NCI-H82 (cell line): ENCODE measurements around the gene SEC11A.
"Not testable (repeated sequence)": the region's sequence is repeated elsewhere in the genome, so short reads cannot be mapped to it uniquely, and the experiment has no call there.

Experiments used
- DNase-seq: peaks from one replicate; lab custom pipeline; 2025; lab: John Stamatoyannopoulos, UW

Gene SEC11A

DNA sequence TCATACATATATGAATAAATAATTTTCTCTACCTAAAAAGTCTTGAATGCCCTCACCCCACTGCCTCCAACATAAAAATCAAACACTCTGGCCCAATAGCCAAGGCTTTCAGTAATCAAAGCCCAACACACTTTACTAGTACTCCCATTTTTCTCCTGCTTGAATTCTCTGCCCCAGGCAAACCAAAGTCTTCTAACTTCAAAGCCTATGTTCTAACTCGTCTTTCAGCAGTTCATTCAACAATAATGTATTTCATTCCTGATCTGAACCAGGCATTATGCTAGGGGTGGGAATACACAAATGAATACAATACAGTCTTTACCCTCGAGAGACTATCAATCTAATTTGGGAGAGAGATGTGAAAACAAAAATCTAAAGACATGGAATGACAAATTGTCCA lies 21.1 kb upstream of the SEC11A start:
- DNase-seq, result no peak

DNA sequence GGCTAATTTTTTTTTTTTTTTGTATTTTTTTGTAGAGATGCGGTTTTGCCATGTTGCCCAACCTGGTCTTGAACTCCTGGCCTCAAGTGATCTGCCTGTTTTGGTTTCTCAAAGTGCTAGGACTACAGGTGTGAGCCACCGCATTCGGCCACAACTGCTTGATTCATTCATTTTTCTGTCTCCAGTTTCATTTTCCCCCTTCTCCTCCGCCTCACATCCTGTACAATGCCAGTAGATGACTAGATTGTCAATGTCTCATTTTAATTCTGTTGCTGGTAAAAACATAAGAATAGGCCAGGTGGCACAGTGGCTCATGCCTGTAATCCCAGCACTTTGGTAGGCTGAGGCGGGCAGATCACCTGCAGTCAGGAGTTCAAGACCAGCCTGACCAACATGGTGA lies 20.4 kb upstream of the SEC11A start:
- DNase-seq, result no peak

DNA sequence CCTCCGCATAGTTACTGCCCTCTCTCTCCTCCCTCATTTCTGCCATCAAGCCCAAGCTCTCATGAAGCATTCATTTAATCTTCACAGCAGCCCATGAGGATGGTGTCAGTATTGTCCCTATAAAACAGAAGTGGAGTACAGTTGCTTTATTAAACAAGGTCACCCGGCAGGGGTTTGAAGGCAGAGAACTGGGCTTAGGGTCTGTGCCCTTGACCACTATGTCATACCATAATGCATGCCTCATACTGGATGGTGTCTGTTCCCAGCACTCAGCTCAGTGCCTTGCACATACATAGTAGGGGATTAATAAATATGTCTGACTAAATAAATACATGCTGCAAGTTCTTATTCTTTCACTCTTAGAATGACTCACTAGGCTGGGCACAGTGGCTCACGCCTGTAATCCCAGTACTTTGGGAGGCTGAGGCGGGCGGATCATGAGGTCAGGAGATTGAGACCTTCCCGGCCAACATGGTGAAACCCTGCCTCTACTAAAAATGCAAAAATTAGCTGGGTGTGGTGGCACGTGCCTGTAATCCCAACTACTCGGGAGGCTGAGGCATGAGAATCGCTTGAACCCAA lies 19.6 kb upstream of the SEC11A start:
- not testable (repeated sequence) for DNase-seq

DNA sequence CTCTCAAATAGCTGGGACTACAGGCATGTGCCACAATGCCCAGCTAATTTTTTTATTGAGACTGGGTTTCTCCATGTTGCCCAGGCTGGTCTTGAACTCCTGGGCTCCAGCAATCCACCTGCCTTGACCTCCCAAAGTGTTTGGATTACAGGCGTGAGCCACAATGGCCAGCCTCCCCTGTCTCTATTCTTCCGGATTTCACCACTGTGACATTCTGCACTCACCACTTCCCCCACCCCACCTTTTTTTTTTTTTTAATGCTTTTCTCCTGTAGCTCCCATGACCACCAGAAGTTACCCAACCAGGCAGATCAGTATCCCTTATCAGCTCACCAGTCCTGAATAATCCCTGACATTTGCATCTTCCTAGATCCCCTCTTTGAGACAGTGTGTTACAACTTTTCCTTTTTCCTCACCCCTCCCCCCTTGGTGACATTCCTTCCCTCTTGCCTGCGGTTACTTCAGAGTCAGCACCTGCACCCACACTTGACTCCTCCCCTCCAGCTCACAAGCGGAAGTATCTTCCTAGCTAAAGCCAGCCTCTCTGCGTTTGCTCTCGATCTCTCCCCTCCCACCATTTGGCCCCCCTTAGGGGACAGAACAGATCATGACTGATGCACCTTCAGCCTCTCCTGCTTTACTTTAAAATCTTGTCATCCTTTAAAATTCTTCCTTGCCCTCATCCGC lies 19.0 kb upstream of the SEC11A start:
- DNase-seq, result peak; percentile 65

DNA sequence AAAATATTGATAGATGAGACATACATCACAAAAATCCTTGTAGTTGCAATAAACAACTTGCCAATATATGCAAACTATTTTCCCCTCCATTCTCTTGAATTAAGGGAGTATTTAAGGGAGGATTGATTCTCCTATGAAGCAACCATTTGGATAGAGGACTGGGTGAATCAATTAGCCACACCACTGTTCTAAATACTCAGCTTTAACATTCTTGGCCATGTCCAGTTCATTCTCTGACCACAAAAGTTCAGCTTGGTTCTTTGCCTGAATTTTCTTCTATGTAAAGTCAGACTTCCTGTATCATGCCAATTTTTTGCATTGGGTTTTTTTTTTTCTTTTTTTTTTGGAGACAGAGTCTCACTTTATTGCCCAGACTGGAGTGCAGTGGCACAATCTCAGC lies 15.8 kb upstream of the SEC11A start:
- no peak for DNase-seq

DNA sequence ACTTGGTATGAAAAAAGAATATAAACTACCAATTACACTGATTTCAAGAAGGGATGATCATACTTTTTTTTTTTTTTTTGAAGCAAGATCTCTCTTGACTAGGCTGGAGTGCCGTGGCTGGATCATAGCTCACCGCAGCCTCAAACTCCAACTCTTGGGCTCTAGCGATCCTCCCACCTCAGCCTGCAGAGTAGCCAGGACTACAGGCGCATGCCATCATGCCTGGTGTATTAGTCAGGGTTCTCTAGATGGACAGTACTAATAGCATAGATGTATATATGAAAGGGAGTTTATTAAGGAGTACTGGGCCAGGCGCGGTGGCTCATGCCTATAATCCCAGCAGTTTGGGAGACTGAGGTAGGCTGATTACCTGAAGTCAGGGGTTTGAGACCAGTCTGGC lies 11.5 kb upstream of the SEC11A start:
- DNase-seq, result no peak

DNA sequence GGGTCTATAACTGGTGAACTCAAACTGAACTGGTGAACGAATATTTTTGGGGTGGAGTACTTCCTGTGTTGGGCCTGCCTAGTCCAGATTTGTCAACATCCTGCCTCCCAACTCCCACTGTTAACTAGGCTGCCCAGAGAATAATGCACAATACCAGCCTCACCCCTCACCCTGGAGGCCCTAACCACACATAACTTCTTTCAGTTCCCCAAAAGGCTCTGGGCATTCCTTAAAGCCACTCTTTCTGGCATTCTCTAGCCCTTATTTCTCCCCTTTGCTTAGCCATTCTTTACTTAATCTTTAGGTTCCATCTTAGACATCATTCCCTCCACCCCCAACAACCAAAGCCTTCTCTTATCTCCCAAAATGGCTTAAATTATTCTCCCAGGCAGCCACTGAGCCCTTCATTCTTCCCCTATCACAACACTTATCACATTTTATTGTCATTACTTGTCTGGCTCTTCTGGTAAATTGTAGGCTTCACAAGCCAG lies 9.1 kb upstream of the SEC11A start:
- DNase-seq, result no peak

DNA sequence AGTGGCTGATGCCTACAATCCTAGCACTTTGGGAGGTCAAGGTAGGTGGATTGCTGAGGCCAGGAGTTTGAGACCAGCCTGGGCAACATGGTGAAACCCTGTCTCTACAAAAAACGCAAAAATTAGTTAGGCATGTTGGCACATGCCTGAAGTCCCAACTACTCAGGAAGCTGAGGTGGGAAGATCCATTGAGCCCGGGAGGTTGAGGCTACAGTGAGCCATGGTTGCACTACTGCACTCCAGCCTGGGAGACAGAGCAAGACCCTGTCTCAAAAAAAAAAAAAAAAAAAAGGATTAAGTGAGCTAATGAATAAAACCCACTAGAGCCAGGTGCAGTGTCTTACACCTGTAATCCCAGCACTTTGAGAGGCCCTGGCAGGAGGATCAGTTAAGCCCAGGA lies 6.7 kb upstream of the SEC11A start:
- no peak for DNase-seq

DNA sequence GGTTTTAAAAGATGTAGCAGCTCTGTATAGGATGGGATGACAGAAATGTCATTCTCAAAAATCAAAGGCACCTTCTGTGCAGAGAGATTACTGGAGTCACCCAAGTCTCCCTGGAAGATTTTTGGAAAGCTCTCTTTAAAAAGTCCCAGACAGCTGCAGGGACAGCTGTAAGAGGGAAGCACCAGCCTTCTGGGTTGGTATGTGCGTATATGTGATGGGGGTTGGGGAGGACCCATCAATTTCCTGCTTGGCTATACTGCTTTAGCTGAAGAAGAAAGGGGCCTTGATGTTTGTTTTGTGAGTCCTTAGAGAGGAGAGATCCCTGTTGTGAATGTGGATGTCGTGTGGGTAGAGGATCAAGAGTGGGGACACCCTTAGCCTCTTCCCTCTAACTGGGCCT lies 5.4 kb upstream of the SEC11A start:
- no peak for DNase-seq

DNA sequence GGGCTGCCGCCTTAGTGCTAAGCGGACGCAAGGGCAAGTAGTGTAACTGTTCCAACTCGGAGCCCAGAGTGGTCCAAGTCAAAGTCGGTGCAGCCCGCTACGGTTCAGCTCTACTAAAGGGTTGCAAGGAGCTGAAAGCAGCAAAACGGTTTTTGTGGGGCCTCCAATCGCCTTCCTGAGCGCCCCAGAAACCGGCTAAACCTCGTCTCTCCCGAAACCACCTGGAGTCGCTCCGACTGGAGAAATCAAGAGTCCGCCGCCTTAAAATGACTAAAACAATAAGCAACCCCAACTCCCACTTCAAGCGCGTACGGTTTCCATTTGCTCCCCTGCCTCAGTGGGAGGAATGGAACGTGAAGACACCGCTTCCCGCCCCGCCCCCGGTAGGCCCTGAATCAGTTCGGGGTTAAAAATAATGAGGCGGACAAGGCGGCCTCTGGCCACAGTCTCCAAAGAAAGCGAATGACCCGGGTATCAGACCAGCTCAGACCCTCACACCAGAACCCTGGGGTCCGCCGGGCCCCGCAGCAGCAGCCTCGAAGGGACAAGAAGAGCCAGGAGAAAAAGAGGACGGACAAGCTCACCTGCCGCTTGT lies 401 bp downstream of the SEC11A start:
- DNase-seq, result peak; percentile 64

DNA sequence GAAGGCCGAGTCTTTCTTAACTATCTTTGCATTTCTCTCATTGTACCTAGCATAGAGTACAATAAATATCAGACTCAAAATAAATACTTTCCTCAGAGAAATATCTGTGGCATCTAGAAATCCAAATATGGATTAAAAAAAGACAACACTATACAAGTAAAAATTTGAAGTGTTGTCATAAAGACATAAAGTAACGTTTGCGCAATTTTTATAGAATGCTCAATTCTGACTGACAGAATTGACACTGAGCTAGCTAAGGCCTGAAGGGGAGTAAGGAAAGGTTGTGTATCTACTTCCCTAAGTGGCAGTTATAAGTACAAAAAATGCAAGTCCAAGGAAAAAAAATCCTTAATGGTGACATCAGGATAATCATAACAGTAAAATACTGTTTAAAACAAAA lies 1.1 kb downstream of the SEC11A start:
- no peak for DNase-seq

DNA sequence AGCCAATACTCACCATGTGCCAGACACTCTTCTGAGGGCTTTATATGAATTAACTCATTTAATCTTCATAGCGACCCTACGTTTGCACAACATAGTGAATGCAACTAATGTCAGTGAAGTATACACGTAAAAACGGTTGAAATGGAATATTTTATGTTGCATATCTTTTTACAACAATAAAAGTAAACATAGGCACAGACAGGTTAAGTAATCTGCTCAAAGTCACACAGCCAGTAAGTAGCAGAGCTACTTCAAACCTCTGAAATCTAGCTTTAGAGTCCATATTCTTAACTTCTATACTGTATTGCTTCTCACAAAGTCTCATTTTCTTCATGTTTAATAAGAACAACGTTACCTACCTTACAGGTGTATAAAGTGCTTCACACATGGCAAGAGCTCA lies 1.6 kb downstream of the SEC11A start:
- no peak for DNase-seq

DNA sequence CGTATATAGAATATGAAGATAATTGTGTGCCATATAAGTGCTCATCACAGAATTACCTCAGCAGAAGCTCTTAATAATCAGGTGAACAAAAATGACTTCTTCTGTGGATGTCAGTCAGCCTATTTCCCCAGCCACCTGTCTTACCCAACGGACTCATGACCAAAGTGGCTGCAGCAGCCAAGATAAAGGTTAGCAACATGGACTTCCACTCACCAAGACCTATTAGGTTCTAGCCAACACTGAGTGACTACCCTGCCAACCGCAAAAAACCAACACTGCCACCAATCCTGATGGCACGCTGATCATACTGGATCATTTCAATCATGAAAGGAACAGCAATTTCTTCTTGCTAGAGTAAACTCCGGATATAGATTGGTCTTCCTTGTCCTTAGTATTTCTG lies 12.1 kb downstream of the SEC11A start:
- no peak for DNase-seq

DNA sequence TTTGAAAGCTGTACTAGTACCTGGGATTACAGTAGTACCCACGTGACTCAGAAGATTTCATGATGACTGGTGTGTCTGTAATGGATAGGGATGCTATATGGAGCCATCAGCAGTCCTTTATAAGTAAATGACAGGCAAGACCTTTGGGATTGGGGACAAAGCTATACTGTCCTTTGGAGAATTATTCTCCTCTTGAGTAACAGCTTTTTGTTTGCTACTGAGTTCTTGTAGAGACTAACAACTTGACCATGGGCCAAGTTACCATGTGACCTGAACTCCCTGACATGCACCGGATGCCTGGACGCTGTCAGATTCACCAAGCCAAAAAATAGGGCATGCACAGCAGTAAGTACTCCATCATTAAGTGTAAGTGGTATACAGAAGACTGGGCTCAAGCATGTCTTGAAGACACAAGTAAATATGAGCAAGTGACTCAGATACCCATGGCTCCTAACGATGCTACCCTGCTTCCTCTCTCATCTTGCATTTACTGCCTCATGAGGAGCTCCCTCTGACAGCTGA lies 12.9 kb downstream of the SEC11A start:
- no peak for DNase-seq

DNA sequence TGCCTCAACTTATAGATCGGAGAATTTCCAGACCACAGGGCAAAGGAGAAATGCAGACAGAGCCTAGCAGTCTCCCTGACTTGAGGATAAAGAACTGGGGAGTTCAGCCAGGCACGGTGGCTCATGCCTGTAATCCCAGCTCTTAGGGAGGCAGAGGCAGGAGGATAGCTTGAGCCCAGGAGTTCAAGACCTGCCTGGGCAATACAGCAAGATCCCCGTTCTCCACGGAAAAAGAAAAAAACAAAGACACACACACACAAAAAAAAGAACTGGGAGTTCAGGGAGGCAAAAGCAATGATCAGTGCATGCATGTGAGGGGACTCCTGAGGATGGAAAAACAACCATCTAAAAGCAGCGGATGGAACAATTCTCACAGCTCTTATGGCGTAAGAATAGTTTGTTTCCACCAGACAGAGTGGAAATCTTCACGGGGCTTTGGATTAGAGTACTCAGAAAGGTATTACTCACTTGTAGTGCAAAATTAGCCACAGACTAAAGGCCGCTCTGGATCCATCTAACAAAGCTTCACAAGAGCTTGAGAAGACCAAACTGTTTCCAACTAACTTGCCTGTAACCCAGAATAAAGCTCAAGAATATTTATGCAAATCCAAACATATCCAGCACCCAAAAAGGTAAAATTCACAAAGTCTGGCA lies 16.3 kb downstream of the SEC11A start:
- no peak for DNase-seq

DNA sequence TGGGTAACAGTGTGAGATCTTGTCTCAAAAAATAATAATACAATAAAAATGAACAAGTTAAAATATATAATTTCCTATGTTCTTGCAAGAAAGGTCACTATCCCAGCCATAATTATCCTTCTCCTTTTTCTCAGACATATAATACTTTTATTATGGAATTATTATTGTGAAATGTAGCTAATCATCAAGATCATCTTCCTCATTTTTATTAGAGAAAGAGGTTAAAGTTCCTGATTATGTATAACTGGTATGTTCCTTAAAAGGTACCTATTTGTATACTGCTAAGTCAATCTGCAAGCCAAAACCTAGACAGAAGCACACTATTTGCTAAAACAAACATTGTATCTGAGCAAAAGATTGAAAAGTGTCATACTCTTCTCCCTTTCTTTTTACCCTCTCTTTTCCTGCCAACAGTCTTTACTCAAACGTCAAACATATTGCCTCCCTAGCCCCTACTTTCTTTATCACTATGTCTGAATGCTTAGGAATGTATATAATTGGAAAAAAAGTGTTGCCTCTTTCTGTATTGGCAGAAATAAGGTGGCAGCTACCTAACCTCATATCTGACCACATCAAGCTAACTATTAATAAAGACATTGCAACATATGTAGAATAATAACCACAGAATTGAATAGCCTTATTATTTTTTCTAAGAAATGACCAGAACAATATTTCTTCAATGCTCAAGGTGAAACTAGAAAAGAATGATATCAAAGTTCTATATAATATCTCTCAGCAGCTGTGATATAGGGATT lies 18.5 kb downstream of the SEC11A start:
- DNase-seq, result no peak

DNA sequence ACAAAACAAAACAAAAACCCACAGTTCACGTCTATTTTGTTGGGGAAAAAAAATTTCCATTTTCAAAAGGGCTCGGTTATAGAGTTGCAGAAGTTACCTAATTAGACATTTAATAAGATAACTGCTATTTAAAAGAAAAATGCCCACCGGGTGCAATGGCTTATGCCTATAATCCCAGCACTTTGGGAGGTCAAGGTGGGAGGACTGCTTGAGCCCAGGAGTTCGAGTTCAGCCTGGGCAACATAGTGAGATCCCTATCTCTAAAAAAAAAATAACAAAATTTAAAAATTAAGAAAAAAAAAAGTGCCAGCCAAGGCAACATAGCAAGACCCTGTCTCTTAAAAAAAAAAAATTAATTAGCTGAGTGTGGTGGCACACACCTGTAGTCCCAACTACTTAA lies 19.2 kb downstream of the SEC11A start:
- DNase-seq, result no peak

DNA sequence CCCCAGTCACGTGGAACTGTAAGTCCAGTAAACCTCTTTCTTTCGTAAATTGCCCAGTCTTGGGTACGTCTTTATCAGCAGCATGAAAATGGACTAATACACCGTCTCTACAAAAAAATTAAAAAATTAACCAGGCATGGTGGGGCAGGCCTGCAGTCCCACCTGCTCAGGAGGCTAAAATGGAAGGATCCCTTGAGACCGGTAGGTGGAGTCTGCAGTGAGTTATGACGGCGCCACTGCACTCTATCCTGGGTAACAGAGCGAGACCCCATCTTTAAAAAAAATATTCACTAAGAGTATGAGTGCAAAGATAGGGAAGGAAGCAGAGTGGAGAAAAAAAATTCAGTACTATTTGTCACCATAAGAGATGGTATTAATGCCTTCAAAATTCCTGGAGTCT lies 25.6 kb downstream of the SEC11A start:
- no peak for DNase-seq

DNA sequence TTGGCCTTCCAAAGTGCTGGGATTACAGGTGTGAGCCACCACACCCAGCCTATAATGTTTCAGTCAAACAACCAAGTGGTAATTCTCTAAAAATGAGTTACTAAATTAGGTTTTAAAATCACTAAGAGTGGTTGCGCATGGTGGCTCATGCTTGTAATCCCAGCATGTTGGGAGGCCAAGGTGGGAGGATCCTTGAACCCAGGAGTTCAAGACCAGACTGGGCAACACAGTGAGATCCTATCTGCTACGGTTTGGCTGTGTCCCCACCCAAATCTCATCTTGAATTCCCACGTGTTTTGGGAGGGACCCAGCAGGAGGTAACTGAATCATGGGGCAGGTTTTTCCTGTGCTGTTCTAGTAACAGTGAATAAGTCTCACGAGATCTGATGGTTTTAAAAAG lies 26.1 kb downstream of the SEC11A start:
- DNase-seq, result no peak

DNA sequence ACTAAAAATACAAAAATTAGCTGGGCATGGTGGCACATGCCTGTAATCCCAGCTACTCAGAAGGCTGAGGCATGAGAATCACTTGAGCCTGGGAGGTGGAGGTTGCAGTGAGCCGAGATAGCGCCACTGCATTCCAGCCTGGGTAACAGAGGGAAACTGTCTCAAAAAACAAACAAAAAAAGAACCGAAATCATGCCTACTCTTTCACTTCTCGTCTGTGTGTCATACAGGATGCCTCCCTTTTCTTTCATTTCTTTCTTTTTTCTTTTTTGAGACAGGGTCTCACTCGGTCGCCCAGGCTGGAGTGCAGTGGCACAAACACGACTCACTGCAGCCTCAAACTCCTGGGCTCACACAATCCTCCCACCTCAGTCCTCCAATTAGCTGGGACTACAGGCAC lies 29.5 kb downstream of the SEC11A start:
- not testable (repeated sequence) for DNase-seq

DNA sequence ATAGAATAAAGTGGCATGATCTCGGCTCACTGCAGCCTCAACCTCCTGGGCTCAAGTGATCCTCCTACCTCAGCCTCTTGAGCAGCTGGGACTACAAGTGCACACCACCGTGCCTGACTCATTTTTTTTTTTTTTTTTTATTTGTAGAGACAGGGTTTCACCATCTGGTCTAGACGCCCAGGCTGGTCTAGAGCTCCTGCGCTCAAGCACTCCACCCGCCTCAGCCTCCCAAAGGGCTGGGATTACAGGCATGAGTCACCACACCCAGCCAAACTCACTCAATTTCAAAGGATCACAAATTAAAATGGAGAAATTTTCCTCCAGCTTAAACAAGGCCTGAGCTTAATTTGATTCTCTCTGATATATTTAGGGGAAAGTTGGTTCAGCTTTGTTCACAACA lies 30.6 kb downstream of the SEC11A start:
- peak; percentile 44 for DNase-seq

DNA sequence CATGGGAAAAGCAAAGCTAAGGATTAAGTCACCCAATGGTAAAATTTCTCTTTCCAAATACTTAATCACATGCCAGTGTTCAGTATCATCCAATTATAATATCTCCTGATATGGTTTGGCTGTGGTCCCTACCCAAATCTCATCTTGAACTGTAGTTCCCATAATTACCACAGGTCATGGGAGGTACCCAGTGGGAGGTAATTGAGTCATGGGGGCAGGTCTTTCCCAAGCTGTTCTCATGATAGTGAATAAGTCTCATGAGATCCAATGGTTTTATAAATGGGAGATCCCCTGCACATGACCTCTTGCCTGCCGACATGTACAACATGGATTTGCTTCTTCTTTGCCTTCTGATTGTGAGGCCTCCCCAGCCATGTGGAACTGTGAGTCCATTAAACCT lies 31.8 kb downstream of the SEC11A start:
- DNase-seq, result peak; percentile 40
